ENCODE results near the gene PRKRA. TPM values are rescaled to one million over a fixed set of nuclear protein-coding genes. Genes with fewer than 3 reads are reported as not detected.

PRKRA gene
- total RNA-seq, 4 donors from 2014 or later, result 35.6 to 317 (median 56.9) TPM

DNA sequence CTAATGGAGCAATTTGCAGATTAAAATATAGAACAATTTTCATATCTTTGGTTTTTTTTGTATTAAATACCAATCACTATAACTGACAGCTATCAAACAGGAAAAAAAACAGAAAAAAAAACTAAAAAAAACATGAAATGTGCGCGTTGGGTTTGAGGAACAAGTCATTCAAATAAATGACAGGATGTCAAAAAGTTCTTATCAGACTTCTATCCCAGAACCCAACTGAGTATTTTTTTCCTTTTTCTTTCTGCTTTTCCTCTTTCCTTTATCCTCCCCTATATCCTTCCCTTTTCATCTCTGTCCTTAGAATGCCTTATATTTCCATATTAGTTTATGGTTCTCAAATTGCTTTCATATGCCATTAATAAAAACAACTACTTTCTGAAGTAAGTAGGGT, 14.3 kb downstream of the PRKRA start:
- H3K36me3 ChIP-seq, result peaks cover 0 to 81% (median 37%) of the 10 kb centered on the region in 4 donors

DNA sequence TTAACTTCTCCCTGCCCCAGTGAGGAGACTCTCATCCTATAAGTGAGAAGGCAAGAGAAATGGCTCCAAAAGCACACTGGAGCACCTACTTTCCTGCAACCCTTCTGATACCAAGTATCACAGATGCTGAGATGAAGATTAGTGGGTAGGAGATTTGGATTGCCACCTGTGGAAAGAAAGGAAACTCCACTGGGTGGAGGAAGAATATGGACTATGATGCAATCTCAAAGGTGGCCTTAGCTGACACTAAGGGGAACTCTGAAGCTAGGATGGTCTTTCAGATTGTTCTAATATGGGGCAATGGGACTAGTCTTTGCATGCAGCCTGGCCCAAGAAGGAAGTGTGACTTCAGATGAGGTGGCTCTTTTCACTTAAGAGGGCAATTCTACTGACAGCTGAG, 21.6 kb downstream of the PRKRA start:
- Histone ChIP-seq H3K27me3 (no peaks in the 10 kb centered on the region), H3K4me3 (no peak overlapping the region), H3K4me1 (no peaks in the 10 kb centered on the region), H3K36me3 (peaks cover 0 to 42% (median 15%) of the 10 kb centered on the region in 4 donors), H3K9me3 (no peaks in the 10 kb centered on the region), H3K27ac (no peak overlapping the region)
- TF ChIP-seq POLR2AphosphoS5 (IDR thresholded peaks at IDR 0.05), result no peak
- TF ChIP-seq EP300 (IDR thresholded peaks at IDR 0.05; ENCODE audit: low read depth), result no peak
- TF ChIP-seq CTCF (IDR thresholded peaks at IDR 0.05), result no peak
- TF ChIP-seq POLR2A (IDR thresholded peaks at IDR 0.05), result no peak
- intact Hi-C loops (cut with DNase I; ENCODE audit: low total_unique reads), result no loop called here
- in situ Hi-C loops (cut with MboI; ENCODE audit: low pct_ligation_motif_present in 1 of 4, low pct_unique_long_range_greater_than_20kb in 1 of 4, low sequenced_read_pairs in 3 of 4), result no loop called here
- no peak for DNase-seq

More for the DNA sequence above, 14.3 kb downstream of the PRKRA start:
- H3K27ac ChIP-seq, result no peak overlapping the region
- no peak overlapping the region for H3K4me3 ChIP-seq
- DNase-seq, result no peak
- no peaks in the 10 kb centered on the region for H3K27me3 ChIP-seq
- intact Hi-C loops (cut with DNase I; ENCODE audit: low total_unique reads), result no loop called here
- in situ Hi-C loops (cut with MboI; ENCODE audit: low pct_ligation_motif_present in 1 of 4, low pct_unique_long_range_greater_than_20kb in 1 of 4, low sequenced_read_pairs in 3 of 4), result no loop called here
- WGBS, 2 donors (ENCODE audit: low coverage in 1 of 2), result 94 to 99% methylated on average over 2 of the region's 2 CpGs
- TF ChIP-seq EP300 (IDR thresholded peaks at IDR 0.05; ENCODE audit: low read depth) (no peak), POLR2A (IDR thresholded peaks at IDR 0.05) (no peak), CTCF (IDR thresholded peaks at IDR 0.05) (no peak), POLR2AphosphoS5 (IDR thresholded peaks at IDR 0.05) (no peak)
- no peaks in the 10 kb centered on the region for H3K4me1 ChIP-seq
- no peaks in the 10 kb centered on the region for H3K9me3 ChIP-seq

GRCh38 chr2:178428396-178428806, 22.6 kb downstream of the PRKRA start:
- H3K9me3 ChIP-seq, result no peaks in the 10 kb centered on the region
- WGBS, 2 donors (ENCODE audit: low coverage in 1 of 2), result 83 to 100% methylated on average over 1 of the region's 1 CpG
- H3K27ac ChIP-seq, result no peak overlapping the region
- peaks cover 0 to 33% (median 11%) of the 10 kb centered on the region in 4 donors for H3K36me3 ChIP-seq
- TF ChIP-seq CTCF (IDR thresholded peaks at IDR 0.05), result no peak
- no peak for TF ChIP-seq POLR2AphosphoS5 (IDR thresholded peaks at IDR 0.05)
- no peaks in the 10 kb centered on the region for H3K27me3 ChIP-seq
- H3K4me1 ChIP-seq, result no peaks in the 10 kb centered on the region
- intact Hi-C loops (cut with DNase I; ENCODE audit: low total_unique reads) (no loop called here), in situ Hi-C loops (cut with MboI; ENCODE audit: low pct_ligation_motif_present in 1 of 4, low pct_unique_long_range_greater_than_20kb in 1 of 4, low sequenced_read_pairs in 3 of 4) (no loop called here)
- no peak overlapping the region for H3K4me3 ChIP-seq
- no peak for DNase-seq

GRCh38 chr2:178427458-178427857, 23.5 kb downstream of the PRKRA start:
- no peak for DNase-seq
- H3K4me3 ChIP-seq, result no peak overlapping the region
- WGBS, 2 donors (ENCODE audit: low coverage in 1 of 2), result 95% methylated on average over 2 of the region's 2 CpGs
- no peaks in the 10 kb centered on the region for H3K4me1 ChIP-seq
- no peaks in the 10 kb centered on the region for H3K27me3 ChIP-seq
- no peak overlapping the region for H3K27ac ChIP-seq
- H3K36me3 ChIP-seq, result peaks cover 0 to 23% (median 6%) of the 10 kb centered on the region in 4 donors
- in situ Hi-C loops (cut with MboI; ENCODE audit: low pct_ligation_motif_present in 1 of 4, low pct_unique_long_range_greater_than_20kb in 1 of 4, low sequenced_read_pairs in 3 of 4) (no loop called here), intact Hi-C loops (cut with DNase I; ENCODE audit: low total_unique reads) (no loop called here)
- TF ChIP-seq POLR2AphosphoS5 (IDR thresholded peaks at IDR 0.05) (no peak), POLR2A (IDR thresholded peaks at IDR 0.05) (no peak)
- no peaks in the 10 kb centered on the region for H3K9me3 ChIP-seq

DNA sequence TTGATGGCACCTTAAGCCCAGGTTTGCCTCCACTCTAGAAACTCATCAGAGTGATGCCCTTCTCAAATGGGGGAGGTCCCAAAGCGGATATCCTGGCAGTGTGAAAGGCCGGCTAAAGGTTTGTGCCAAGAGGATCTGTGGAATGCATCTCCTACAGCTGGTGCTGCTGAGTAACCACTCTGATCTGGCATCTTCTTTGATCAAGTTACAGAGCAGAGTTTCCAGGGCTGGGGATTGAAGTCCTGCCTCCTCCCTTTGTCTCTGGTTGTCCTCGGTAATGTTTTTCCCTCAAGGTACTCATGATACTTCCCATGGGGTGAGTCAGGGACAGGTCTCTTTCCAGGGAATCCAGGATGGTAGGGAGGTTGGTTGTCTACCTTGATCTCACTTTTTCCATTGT, 24.6 kb downstream of the PRKRA start:
- Histone ChIP-seq H3K4me1 (no peaks in the 10 kb centered on the region), H3K27me3 (no peaks in the 10 kb centered on the region), H3K27ac (no peak overlapping the region), H3K36me3 (peaks cover 0 to 13% (median 2%) of the 10 kb centered on the region in 4 donors), H3K9me3 (no peaks in the 10 kb centered on the region), H3K4me3 (no peak overlapping the region)
- intact Hi-C loops (cut with DNase I; ENCODE audit: low total_unique reads) (no loop called here), in situ Hi-C loops (cut with MboI; ENCODE audit: low pct_ligation_motif_present in 1 of 4, low pct_unique_long_range_greater_than_20kb in 1 of 4, low sequenced_read_pairs in 3 of 4) (no loop called here)
- no peak for DNase-seq
- TF ChIP-seq POLR2AphosphoS5 (IDR thresholded peaks at IDR 0.05) (no peak), CTCF (IDR thresholded peaks at IDR 0.05) (no peak), EP300 (IDR thresholded peaks at IDR 0.05; ENCODE audit: low read depth) (no peak), POLR2A (IDR thresholded peaks at IDR 0.05) (no peak)
- 91% methylated on average over 3 of the region's 3 CpGs; no CpG with 5 or more reads in 1 of the 2 donors for WGBS, 2 donors (ENCODE audit: low coverage in 1 of 2)
